ENCODE results near the gene PLCL2.

PLCL2 gene

GRCh38 chr3:17069754-17070153 lies 185.0 kb downstream of the PLCL2 start:
- TF ChIP-seq CTCF (conservative IDR thresholded peaks at IDR 0.05; ENCODE audit: low read length): no peak
- H3K4me3 ChIP-seq (ENCODE audit: low read length): no peak overlapping the region
- no peak for DNase-seq (ENCODE audit: low read depth)

- DNase-seq (ENCODE audit: low read depth): peak; percentile 42
- no peak overlapping the region for H3K4me3 ChIP-seq (ENCODE audit: low read length)
- no peak for TF ChIP-seq CTCF (conservative IDR thresholded peaks at IDR 0.05; ENCODE audit: low read length)
Observed at GRCh38 chr3:17070161-17070959, 185.6 kb downstream of the PLCL2 start.

DNA sequence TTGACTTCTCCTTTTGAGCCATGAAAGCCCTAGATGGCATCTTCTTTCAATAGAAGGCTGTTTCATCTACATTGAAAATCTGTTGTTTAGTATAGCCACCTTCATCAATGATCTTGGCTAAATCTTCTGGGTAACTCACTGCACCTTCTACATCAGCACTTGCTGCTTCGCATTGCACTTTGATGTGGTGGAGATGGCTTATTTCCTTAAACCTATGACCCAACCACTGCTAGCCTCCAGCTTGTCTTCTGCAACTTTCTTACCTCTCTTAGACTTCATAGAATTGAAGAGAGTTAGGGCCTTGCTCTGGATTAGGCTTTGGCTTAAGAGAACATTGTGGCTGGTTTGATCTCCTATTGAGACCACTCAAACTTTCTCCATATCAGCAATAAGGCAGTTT lies 189.8 kb downstream of the PLCL2 start:
- TF ChIP-seq CTCF (conservative IDR thresholded peaks at IDR 0.05; ENCODE audit: low read length): no peak
- no peak overlapping the region for H3K4me3 ChIP-seq (ENCODE audit: low read length)
- DNase-seq (ENCODE audit: low read depth): no peak

- DNase-seq (ENCODE audit: low read depth): no peak
- TF ChIP-seq CTCF (conservative IDR thresholded peaks at IDR 0.05; ENCODE audit: low read length): no peak
- no peak overlapping the region for H3K4me3 ChIP-seq (ENCODE audit: low read length)
Observed at GRCh38 chr3:17075358-17075757, 190.6 kb downstream of the PLCL2 start.

DNA sequence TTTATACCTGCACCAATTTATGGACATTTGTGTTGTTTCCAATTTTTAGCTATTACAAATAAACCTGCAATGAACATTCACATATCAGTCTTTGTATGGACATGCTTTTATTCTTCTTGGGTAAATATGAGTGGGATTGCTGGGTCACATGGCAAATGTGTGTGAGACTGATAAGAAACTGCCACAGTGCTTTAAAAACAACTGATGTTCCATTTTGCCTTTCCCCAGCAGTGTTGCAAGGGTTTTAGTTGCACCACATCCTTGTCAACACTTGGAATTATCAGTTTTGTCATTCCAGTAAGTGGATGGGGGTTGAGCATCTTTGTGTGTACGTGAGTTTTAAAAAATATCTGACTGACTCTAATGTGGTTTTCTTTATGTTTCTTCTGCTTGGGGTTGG lies 191.2 kb downstream of the PLCL2 start:
- no peak for TF ChIP-seq CTCF (conservative IDR thresholded peaks at IDR 0.05; ENCODE audit: low read length)
- H3K4me3 ChIP-seq (ENCODE audit: low read length): no peak overlapping the region
- DNase-seq (ENCODE audit: low read depth): no peak

DNA sequence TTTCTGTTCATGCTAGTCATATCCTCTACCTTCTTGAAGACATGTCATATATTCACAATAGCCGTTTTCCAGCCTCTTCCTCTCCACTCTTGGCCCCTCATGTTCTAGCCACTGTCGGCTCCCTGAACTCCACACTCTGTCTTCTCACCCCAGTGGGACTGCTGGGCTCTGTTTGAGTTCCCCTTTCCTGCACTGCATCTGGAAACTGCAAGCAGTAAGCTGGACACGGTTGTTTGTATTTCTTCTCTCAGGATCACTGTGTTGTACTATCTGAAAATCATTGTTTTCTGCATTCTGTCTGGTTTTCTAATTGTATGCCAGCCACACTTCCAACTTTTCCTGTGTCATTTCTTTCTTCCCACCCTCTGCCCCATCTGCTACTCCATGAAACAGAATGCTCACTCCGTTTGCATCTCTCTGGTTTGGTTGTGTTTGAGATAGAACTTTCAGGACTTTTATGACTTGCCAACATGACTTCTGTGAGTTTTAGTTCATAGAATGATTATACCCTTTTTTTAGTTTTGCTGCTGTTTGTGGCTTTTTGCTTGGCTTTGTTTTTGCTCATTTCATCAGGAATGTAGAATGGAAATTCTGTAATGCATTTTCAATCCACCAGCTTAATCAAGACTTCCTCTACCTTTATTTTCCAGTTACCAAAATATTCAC lies 192.3 kb downstream of the PLCL2 start:
- no peak for TF ChIP-seq CTCF (conservative IDR thresholded peaks at IDR 0.05; ENCODE audit: low read length)
- no peak for DNase-seq (ENCODE audit: low read depth)
- H3K4me3 ChIP-seq (ENCODE audit: low read length): no peak overlapping the region

DNA sequence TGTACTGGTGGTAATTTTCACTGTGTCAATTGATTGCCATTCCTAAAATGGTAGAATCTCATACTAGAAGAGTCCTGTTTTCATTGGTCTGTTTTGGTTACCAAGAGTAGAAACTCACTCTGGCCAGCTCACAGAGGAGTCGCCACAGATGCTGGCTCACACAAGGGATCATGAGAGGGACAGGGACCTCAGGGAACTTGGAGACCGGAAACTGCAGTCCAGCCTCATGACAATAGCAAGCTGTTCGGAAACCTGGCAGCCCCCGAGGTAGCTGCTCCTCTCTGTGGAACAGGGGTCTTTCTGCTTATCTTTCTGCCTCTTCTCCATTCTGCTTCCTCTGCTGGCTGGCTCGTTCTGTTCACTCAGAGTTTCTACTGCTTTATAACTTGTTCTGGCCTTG lies 192.9 kb downstream of the PLCL2 start:
- DNase-seq (ENCODE audit: low read depth): no peak
- TF ChIP-seq CTCF (conservative IDR thresholded peaks at IDR 0.05; ENCODE audit: low read length): no peak
- H3K4me3 ChIP-seq (ENCODE audit: low read length): no peak overlapping the region

Measured in AG10803 (cell line).